HG03025 (cell line): Measurements from ENCODE around the gene MSL2.
"Not testable (repeated sequence)": the region's sequence is repeated elsewhere in the genome, so short reads cannot be mapped to it uniquely, and the experiment has no call there.

Source experiments
- ATAC-seq: cut with Tn5 transposase; IDR thresholded peaks from one replicate; pipeline ENCODE4 v1.9.1; 2021; ENCODE audit warnings: mild to moderate bottlenecking, moderate library complexity; ENCODE audit not compliant: unreplicated experiment, low FRiP score

Gene MSL2

GRCh38 chr3:136193278-136194054 is 2.7 kb downstream of the MSL2 start:
- ATAC-seq = no peak

GRCh38 chr3:136192831-136193230 is 3.3 kb downstream of the MSL2 start:
- no peak for ATAC-seq

DNA sequence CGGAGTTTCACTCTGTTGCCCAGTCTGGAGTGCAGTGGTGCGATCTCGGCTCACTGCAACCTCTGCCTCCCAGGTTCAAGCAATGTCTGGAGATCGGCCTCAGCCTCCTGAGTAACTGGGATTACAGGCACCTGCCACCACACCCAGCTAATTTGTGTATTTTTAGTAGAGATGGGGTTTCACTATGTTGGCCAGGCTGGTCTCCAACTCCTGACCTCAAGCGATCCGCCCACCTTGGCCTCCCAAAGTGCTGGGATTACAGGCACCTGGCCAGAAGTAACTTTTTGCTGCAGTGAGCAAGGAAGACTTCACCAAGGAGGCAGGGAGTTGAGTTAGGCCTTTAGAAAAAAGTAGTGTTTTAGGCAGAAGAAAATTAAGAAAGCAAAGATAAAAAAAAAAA is 3.9 kb downstream of the MSL2 start:
- not testable (repeated sequence) for ATAC-seq

- no peak for ATAC-seq
Measured at GRCh38 chr3:136189859-136190617, 6.1 kb downstream of the MSL2 start.

DNA sequence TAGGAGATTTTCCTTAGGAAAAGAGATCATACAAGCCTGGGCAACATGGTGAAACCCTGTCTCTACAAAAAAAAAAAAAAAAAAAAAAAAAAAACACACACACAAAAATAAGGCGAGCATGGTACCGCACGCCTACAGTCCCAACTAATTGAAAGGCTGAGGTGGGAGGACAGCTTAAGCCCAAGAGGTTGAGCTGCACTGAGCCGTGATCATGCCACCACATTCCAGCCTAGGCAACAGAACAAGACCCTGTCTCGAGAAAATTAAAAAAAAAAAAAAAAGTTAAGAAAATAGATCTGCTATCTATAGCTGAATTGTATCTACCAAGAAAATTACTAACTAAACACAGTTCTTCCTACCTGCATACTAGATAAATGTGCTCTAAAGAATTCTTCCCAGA is 7.1 kb downstream of the MSL2 start:
- ATAC-seq = no peak

- ATAC-seq = no peak
Measured at GRCh38 chr3:136187868-136188267, 8.3 kb downstream of the MSL2 start.

DNA sequence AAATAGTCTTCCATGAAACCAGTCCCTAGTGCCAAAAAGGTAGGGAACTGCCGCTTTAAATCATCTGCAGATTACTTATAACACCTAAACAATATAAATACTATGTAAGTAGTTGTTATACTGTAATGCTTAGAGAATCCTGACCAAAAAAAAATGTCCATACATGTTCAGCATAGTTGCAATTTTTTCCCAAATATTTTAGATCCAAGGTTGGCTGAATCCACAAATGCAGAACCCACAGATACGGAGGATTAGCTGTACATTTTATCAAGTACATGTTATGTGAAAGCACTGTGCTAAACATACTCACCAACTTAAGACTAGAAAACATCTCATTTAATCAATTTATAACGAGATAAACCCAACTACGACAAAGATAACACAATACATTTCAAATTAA is 9.3 kb downstream of the MSL2 start:
- ATAC-seq = no peak

- no peak for ATAC-seq
Measured at GRCh38 chr3:136186344-136186743, 9.8 kb downstream of the MSL2 start.

DNA sequence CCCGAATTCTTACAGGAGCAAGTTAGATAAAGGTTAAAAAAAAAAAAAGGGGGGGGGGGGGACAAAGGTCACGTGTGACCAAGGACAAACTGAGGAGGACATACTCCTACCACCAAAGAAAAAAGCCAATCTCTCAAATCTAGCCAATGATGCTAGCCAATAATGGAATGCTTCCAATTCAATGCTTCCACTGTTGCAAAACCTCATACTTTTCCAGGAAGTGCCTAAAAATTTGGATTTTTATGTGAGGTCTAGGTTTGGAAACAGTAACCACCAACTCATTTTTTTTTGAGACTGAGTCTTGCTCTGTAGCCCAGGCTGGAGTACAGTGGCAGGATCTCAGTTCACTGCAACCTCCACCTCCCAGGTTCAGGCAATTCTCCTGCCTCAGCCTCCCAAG is 11.4 kb downstream of the MSL2 start:
- no peak for ATAC-seq

DNA sequence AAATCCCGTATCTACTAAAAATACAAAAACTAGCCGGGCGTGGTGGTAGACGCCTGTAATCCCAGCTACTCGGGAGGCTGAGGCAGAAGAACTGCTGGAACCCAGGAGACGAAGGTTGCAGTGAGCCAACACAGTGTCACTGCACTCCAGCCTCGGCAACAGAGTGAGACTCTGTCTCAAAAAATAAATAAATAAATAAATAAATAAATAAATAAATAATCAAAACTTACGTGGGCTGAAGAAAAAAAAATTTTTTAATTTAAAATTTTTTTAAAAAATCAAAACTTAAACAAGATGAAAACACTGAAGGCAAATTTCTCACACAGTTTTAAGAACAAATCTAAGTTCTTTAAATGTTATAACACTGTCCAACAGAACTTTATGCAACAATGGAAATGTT is 14.4 kb downstream of the MSL2 start:
- no peak for ATAC-seq

GRCh38 chr3:136177876-136178275 is 18.3 kb downstream of the MSL2 start:
- ATAC-seq = no peak

GRCh38 chr3:136173939-136174490 is 22.1 kb downstream of the MSL2 start:
- ATAC-seq = no peak

DNA sequence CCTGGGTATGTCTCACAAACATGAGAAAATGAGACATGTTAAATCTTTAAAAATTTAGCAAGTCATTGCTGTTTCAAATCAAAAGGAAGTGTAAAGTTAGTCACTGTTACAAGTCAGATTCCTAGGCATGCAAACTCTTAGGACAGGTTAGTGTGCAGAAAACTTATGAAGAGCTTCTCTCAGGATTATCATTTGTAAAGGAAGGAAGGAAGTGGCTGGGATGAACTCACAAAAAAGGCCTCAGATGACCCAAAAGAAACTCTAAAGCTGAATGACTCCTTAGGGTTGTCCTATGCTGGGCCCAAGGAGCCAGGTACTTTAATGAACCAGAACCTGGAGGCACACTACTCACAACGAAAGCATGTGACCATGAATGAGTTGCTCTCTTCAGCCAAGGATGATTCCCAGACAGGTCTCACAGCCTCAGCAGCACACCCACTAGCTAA is 25.0 kb downstream of the MSL2 start:
- no peak for ATAC-seq

- not testable (repeated sequence) for ATAC-seq
Measured at GRCh38 chr3:136168236-136168635, 27.9 kb downstream of the MSL2 start.

- ATAC-seq = no peak
Measured at GRCh38 chr3:136166507-136166906, 29.6 kb downstream of the MSL2 start.

GRCh38 chr3:136163607-136164006 is 32.5 kb downstream of the MSL2 start:
- ATAC-seq = not testable (repeated sequence)

DNA sequence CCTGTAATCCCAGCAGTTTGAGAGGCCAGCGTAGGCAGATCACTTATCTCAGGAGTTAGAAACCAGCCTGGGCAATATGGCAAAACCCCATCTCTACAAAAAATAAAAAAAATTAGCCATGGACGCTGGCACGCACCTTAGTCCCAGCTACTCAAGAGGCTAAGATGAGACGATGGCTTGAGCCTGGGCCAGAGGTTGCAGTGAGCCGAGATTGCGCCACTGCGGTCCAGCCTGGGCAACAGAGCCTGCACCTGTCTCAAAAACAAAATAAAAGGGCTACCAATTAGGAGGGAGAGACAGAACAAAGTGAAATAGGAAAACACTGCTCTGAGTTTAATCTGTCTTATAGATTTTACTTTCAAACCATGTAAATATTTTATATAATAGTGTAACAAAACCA is 33.8 kb downstream of the MSL2 start:
- ATAC-seq = no peak

- no peak for ATAC-seq
Measured at GRCh38 chr3:136161516-136161915, 34.6 kb downstream of the MSL2 start.

- no peak for ATAC-seq
Measured at GRCh38 chr3:136152963-136153362, 43.2 kb downstream of the MSL2 start.

DNA sequence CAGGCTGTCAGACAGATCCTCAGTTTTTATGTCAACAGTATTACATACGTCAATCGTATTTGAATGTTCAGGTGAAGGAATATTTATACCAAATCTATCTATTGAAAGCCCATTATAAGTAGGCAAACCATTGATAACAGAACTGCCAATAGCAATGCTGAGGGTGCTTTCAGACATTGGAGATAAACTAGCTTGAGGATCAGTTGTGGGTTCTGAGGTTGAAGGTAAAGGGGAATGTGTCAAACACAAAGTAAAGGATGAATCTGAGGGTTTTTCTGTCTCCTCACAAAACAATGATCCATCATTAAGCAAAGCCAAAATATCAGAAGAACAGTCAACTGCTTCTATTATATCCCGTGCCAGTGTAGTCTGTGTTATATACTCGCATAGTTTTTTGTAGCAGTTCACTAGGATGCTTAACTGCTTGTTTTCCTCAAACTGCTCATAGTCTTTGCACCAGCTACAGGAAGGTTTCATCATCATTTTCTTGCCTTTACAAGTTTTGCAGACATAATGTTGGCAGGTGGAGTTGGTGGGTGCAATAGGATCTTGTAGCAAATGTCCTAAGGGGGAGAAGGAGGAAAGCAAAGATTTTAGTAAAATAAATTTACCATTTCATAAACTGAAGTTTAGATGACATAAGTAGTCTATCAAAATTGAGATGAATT is 43.8 kb downstream of the MSL2 start:
- ATAC-seq = no peak

DNA sequence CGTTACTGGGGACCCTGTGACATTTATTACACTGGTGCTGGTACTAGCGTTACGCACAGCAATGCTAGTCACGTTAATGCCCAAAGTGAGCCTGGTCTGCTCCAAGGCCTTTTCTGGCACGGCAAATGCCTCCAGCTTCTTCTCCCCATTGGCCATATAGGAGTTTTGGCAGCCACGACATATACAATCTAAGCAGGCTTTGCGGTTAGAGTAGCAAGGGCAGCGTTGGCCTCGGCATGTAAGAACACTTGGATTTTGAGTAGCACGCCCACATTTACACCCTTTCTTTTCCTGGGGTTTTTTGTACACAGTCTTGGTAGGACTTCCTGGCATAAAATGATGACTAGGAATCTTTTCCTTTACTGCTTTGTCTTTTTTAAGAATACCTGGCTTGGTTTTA is 44.9 kb downstream of the MSL2 start:
- ATAC-seq = no peak
